H9 (cell line): ENCODE results near the gene YKT6. TPM values are rescaled to one million over a fixed set of nuclear protein-coding genes. Genes with fewer than 3 reads are reported as not detected.

Experiments
- DNase-seq: peaks from one replicate; pipeline ENCODE4 v3.0.0-alpha.2; 2017
- H2AFZ ChIP-seq: one replicate; pipeline ENCODE4 v1.6.1; 2013; ENCODE audit warnings: mild to moderate bottlenecking, low read length, control low read depth, moderate library complexity
- H2AK5ac ChIP-seq: 2 replicates; pipeline ENCODE4 v1.6.1; 2013; ENCODE audit warnings: low read length, control low read depth, mixed read lengths; ENCODE audit not compliant: insufficient read length
- H2BK120ac ChIP-seq: one replicate; pipeline ENCODE4 v1.6.1; 2013; ENCODE audit warnings: low read depth, mild to moderate bottlenecking, low read length, control low read depth, inconsistent platforms; ENCODE audit not compliant: poor library complexity, severe bottlenecking
- H2BK12ac ChIP-seq: 2 replicates; pipeline ENCODE4 v1.6.1; 2013; ENCODE audit warnings: low read length, control low read depth, mixed read lengths, low read depth; ENCODE audit not compliant: insufficient read length
- H2BK15ac ChIP-seq: 2 replicates; pipeline ENCODE4 v1.6.1; 2013; ENCODE audit warnings: low read depth, low read length, control low read depth
- H2BK20ac ChIP-seq: one replicate; pipeline ENCODE4 v1.6.1; 2013; ENCODE audit warnings: low read depth, mild to moderate bottlenecking, low read length, control low read depth, inconsistent platforms; ENCODE audit not compliant: poor library complexity, severe bottlenecking
- H2BK5ac ChIP-seq: 2 replicates; pipeline ENCODE4 v1.6.1; 2013; ENCODE audit warnings: low read length, control low read depth, mixed read lengths; ENCODE audit not compliant: insufficient read length
- H3K14ac ChIP-seq: 2 replicates; pipeline ENCODE4 v1.6.1; 2013; ENCODE audit warnings: low read length, control low read depth; ENCODE audit not compliant: insufficient read depth
- H3K18ac ChIP-seq: 2 replicates; pipeline ENCODE4 v1.6.1; 2013; ENCODE audit warnings: low read depth, mild to moderate bottlenecking, mixed read lengths, low read length, control low read depth; ENCODE audit not compliant: insufficient read length
- H3K23ac ChIP-seq: 2 replicates; pipeline ENCODE4 v1.6.1; 2013; ENCODE audit warnings: low read length, control low read depth, mixed read lengths, low read depth; ENCODE audit not compliant: insufficient read length
- H3K23me2 ChIP-seq: 2 replicates; pipeline ENCODE4 v1.6.1; 2013; ENCODE audit warnings: low read depth, mild to moderate bottlenecking, mixed read lengths, low read length, control low read depth; ENCODE audit not compliant: insufficient read length, poor library complexity, severe bottlenecking
- H3K27ac ChIP-seq: 2 replicates; pipeline ENCODE4 v1.5.1; 2013; ENCODE audit warnings: low read length, control low read depth, mixed read lengths, low read depth; ENCODE audit not compliant: insufficient read length
- H3K27me3 ChIP-seq: 2 replicates; pipeline ENCODE4 v1.6.1; 2013; ENCODE audit warnings: low read length, control low read depth, inconsistent platforms; ENCODE audit not compliant: insufficient read depth
- H3K4ac ChIP-seq: 2 replicates; pipeline ENCODE4 v1.6.1; 2013; ENCODE audit warnings: low read depth, mild to moderate bottlenecking, control low read depth, inconsistent platforms, low read length, moderate library complexity
- H3K4me1 ChIP-seq: 2 replicates; pipeline ENCODE4 v1.6.1; 2013; ENCODE audit warnings: low read length, control low read depth, inconsistent platforms; ENCODE audit not compliant: insufficient read depth
- H3K4me2 ChIP-seq: 2 replicates; pipeline ENCODE4 v1.6.1; 2013; ENCODE audit warnings: low read length, control low read depth, mixed read lengths; ENCODE audit not compliant: insufficient read length, insufficient read depth
- H3K56ac ChIP-seq: 2 replicates; pipeline ENCODE4 v1.6.1; 2013; ENCODE audit warnings: low read depth, mild to moderate bottlenecking, mixed read lengths, low read length, control low read depth; ENCODE audit not compliant: insufficient read length
- H3K79me1 ChIP-seq: 2 replicates; pipeline ENCODE4 v1.6.1; 2013; ENCODE audit warnings: low read depth, mild to moderate bottlenecking, moderate library complexity, low read length, control low read depth, inconsistent platforms; ENCODE audit not compliant: insufficient read depth, poor library complexity, severe bottlenecking
- H3K79me2 ChIP-seq: 2 replicates; pipeline ENCODE4 v1.6.1; 2013; ENCODE audit warnings: low read length, control low read depth, inconsistent platforms; ENCODE audit not compliant: insufficient read depth
- H3K9ac ChIP-seq: 2 replicates; pipeline ENCODE4 v1.6.1; 2013; ENCODE audit warnings: low read length, control low read depth, mixed read lengths; ENCODE audit not compliant: insufficient read length; ENCODE audit errors: extremely low read depth
- H3K9me3 ChIP-seq: one replicate; pipeline ENCODE4 v1.6.1; 2013; ENCODE audit warnings: low read depth, low read length, inconsistent platforms; ENCODE audit not compliant: control insufficient read depth
- H3T11ph ChIP-seq: one replicate; pipeline ENCODE4 v1.6.1; 2013; ENCODE audit warnings: mild to moderate bottlenecking, low read length, control low read depth, inconsistent platforms
- H4K20me1 ChIP-seq: one replicate; pipeline ENCODE4 v1.6.1; 2013; ENCODE audit not compliant: control insufficient read depth, insufficient read length, insufficient read depth
- H4K5ac ChIP-seq: 2 replicates; pipeline ENCODE4 v1.6.1; 2013; ENCODE audit warnings: low read depth, mild to moderate bottlenecking, mixed read lengths, low read length, control low read depth; ENCODE audit not compliant: insufficient read length
- H4K8ac ChIP-seq: replicated peaks from 2 replicates; pipeline ENCODE4 v1.6.1; 2013; ENCODE audit warnings: low read length, control low read depth, mixed read lengths, low read depth; ENCODE audit not compliant: insufficient read length
- H4K91ac ChIP-seq: 2 replicates; pipeline ENCODE4 v1.6.1; 2013; ENCODE audit warnings: low read depth, mild to moderate bottlenecking, moderate library complexity, mixed read lengths, low read length, control low read depth; ENCODE audit not compliant: insufficient read length
- H3K27ac Mint-ChIP-seq, 3 experiments: 2 replicates in 2 of 3; 3 replicates in 1 of 3; pipeline ENCODE4 v1.8.0; 2020 to 2021; ENCODE audit warnings: mixed read lengths in 3 of 3, mild to moderate bottlenecking in 1 of 3, moderate library complexity in 1 of 3
- H3K27me3 Mint-ChIP-seq: 2 replicates; pipeline ENCODE4 v1.8.0; 2021; ENCODE audit warnings: low read depth, mild to moderate bottlenecking, moderate library complexity, mixed read lengths
- H3K36me3 Mint-ChIP-seq, 3 experiments: 2 replicates in 2 of 3; 3 replicates in 1 of 3; pipeline ENCODE4 v1.8.0; 2020 to 2021; ENCODE audit warnings: low read depth in 3 of 3, mixed read lengths in 3 of 3; ENCODE audit not compliant: insufficient read depth in 1 of 3
- H3K4me1 Mint-ChIP-seq, 2 experiments: 2 replicates each; pipeline ENCODE4 v1.8.0; 2020; ENCODE audit warnings: mixed read lengths in 2 of 2
- H3K4me3 Mint-ChIP-seq, 2 experiments: 2 replicates in 1 of 2; 3 replicates in 1 of 2; pipeline ENCODE4 v1.8.0; 2020 to 2021; ENCODE audit warnings: mild to moderate bottlenecking in 2 of 2, mixed read lengths in 2 of 2, moderate library complexity in 1 of 2
- H3K9me3 Mint-ChIP-seq, 2 experiments: 2 replicates in 1 of 2; 3 replicates in 1 of 2; pipeline ENCODE4 v1.8.0; 2020; ENCODE audit warnings: mild to moderate bottlenecking in 2 of 2, mixed read lengths in 2 of 2, moderate library complexity in 1 of 2
- CTCF ChIP-seq: fragments of 200-600 bp; sonication (generic); conservative IDR thresholded peaks from 3 replicates; pipeline ENCODE4 v1.8.0; 2021; ENCODE audit warnings: antibody characterized with exemption, mild to moderate bottlenecking
- WGBS: extraction: QIAGEN DNeasy Blood & Tissue Kit; methylation state at CpG from one replicate; pipeline ENCODE4 v1.1.7; 2013; ENCODE audit warnings: missing lambda C conversion rate, low lambda C conversion rate, mixed read lengths; ENCODE audit not compliant: insufficient read length; ENCODE audit errors: extremely low coverage; 5-methylcytosine and 5-hydroxymethylcytosine counted together
- total RNA-seq: library from RNA; stranded (reverse); gene quantifications from 2 replicates; pipeline ENCODE4 v1.2.1, GENCODE V29; 2021

The YKT6 gene
- total RNA-seq, 1 experiment from 2014 or later = 104 TPM

- Histone ChIP-seq H2BK120ac (no peak overlapping the region), H3K56ac (no peak overlapping the region), H3K4me2 (no peak overlapping the region), H4K5ac (no peak overlapping the region), H2BK15ac (no peak overlapping the region), H3K4ac (no peak overlapping the region), H2BK12ac (no peak overlapping the region), H4K91ac (no peak overlapping the region), H3K4me1 (no peaks in the 10 kb centered on the region; the same call in 1 of the 2 replicates), H3K27me3 (no peaks in the 10 kb centered on the region), H2BK5ac (no peak overlapping the region), H3T11ph (no peak overlapping the region), H3K23me2 (no peaks in the 10 kb centered on the region), H3K79me2 (no peaks in the 10 kb centered on the region), H3K14ac (no peak overlapping the region), H3K18ac (no peak overlapping the region), H3K9me3 (no peaks in the 10 kb centered on the region), H4K20me1 (no peaks in the 10 kb centered on the region), H2AFZ (no peak overlapping the region), H4K8ac (no peak overlapping the region), H2AK5ac (no peak overlapping the region), H2BK20ac (no peak overlapping the region), H3K27ac (no peak overlapping the region), H3K23ac (no peak overlapping the region), H3K9ac (no peak overlapping the region), H3K79me1 (no peaks in the 10 kb centered on the region)
- WGBS = no CpG with 5 or more reads among the region's 17 CpGs
- Mint-ChIP-seq H3K27ac (no peak overlapping the region), H3K36me3 (no peaks in the 10 kb centered on the region), H3K9me3 (no peaks in the 10 kb centered on the region), H3K4me3 (no peak overlapping the region), H3K4me1 (peaks cover 15 to 24% of the 10 kb centered on the region in 2 experiments), H3K27me3 (no peaks in the 10 kb centered on the region; the same call in 1 of the 2 replicates)
- TF ChIP-seq CTCF = no peak
- DNase-seq = no peak
These were observed 25.6 kb downstream of the YKT6 start for GRCh38 chr7:44226396-44226753.
